ENCODE results near the gene CFHR2.

GRCh38 chr1:196960854-196961253 lies 17.3 kb downstream of the CFHR2 start:
- TF ChIP-seq CTCF (IDR thresholded peaks at IDR 0.05) = no peak
- no peak for TF ChIP-seq EZH2 (IDR thresholded peaks at IDR 0.05)
- no peak for TF ChIP-seq EZH2phosphoT487 (IDR thresholded peaks at IDR 0.05)
